Trophoblast cell (in vitro differentiated cells and primary cell): ENCODE measurements around the gene HECTD4.

Source experiments
- DNase-seq, 2 donors: peaks; one replicate each; pipeline ENCODE4 v3.0.0-alpha.2; 2016
- H2AFZ ChIP-seq: 2 replicates; pipeline ENCODE4 v1.6.1; 2013; ENCODE audit warnings: low read length, moderate library complexity, mild to moderate bottlenecking; ENCODE audit not compliant: insufficient read depth, poor library complexity
- H2AK5ac ChIP-seq: 2 replicates; pipeline ENCODE4 v1.6.1; 2013; ENCODE audit warnings: mild to moderate bottlenecking, low read length
- H2BK120ac ChIP-seq: 2 replicates; pipeline ENCODE4 v1.6.1; 2013; ENCODE audit warnings: low read length, mild to moderate bottlenecking, moderate library complexity; ENCODE audit not compliant: insufficient read depth, poor library complexity
- H2BK12ac ChIP-seq: 2 replicates; pipeline ENCODE4 v1.6.1; 2013; ENCODE audit warnings: mild to moderate bottlenecking, low read length, moderate library complexity
- H2BK5ac ChIP-seq: 2 replicates; pipeline ENCODE4 v1.6.1; 2013; ENCODE audit warnings: low read length, low read depth, moderate library complexity, mild to moderate bottlenecking; ENCODE audit not compliant: poor library complexity
- H3K14ac ChIP-seq: 2 replicates; pipeline ENCODE4 v1.6.1; 2013; ENCODE audit warnings: mild to moderate bottlenecking, low read length
- H3K18ac ChIP-seq: 2 replicates; pipeline ENCODE4 v1.6.1; 2013; ENCODE audit warnings: mild to moderate bottlenecking, low read length
- H3K23ac ChIP-seq: 2 replicates; pipeline ENCODE4 v1.6.1; 2013; ENCODE audit warnings: low read length
- H3K27ac ChIP-seq: 2 replicates; pipeline ENCODE4 v1.5.1; 2013; ENCODE audit warnings: low read depth, mild to moderate bottlenecking, inconsistent platforms, low read length, moderate library complexity
- H3K27me3 ChIP-seq: 2 replicates; pipeline ENCODE4 v1.6.1; 2013; ENCODE audit warnings: inconsistent platforms, mild to moderate bottlenecking, low read length, moderate library complexity; ENCODE audit not compliant: insufficient read depth
- H3K36me3 ChIP-seq, 2 experiments: 1 replicate in 1 of 2; 2 replicates in 1 of 2; pipeline ENCODE4 v1.6.1; 2013; ENCODE audit warnings: low read length in 2 of 2, mild to moderate bottlenecking in 2 of 2, moderate library complexity in 1 of 2; ENCODE audit not compliant: insufficient read depth in 2 of 2, control insufficient read depth in 1 of 2
- H3K4ac ChIP-seq: 2 replicates; pipeline ENCODE4 v1.6.1; 2013; ENCODE audit warnings: low read depth, mild to moderate bottlenecking, low read length, moderate library complexity
- H3K4me1 ChIP-seq, 2 experiments: 1 replicate in 1 of 2; 2 replicates in 1 of 2; pipeline ENCODE4 v1.6.1; 2013; ENCODE audit warnings: low read length in 2 of 2, mild to moderate bottlenecking in 2 of 2, moderate library complexity in 1 of 2; ENCODE audit not compliant: insufficient read depth in 2 of 2, control insufficient read depth in 1 of 2
- H3K4me2 ChIP-seq: 2 replicates; pipeline ENCODE4 v1.6.1; 2013; ENCODE audit warnings: inconsistent platforms, mild to moderate bottlenecking, low read length, moderate library complexity
- H3K4me3 ChIP-seq: 2 replicates; pipeline ENCODE4 v1.5.1; 2013; ENCODE audit warnings: mild to moderate bottlenecking, low read depth, low read length, inconsistent platforms
- H3K79me1 ChIP-seq: one replicate; pipeline ENCODE4 v1.6.1; 2013; ENCODE audit warnings: low read length
- H3K79me2 ChIP-seq: 2 replicates; pipeline ENCODE4 v1.6.1; 2013; ENCODE audit warnings: low read length, mild to moderate bottlenecking; ENCODE audit not compliant: control insufficient read depth, insufficient read depth, poor library complexity
- H3K9ac ChIP-seq: 2 replicates; pipeline ENCODE4 v1.6.1; 2013; ENCODE audit warnings: mild to moderate bottlenecking, low read length
- H3K9me3 ChIP-seq: 2 replicates; pipeline ENCODE4 v1.6.1; 2013; ENCODE audit warnings: low read depth, mild to moderate bottlenecking, control low read depth, inconsistent platforms, low read length; ENCODE audit not compliant: insufficient read depth
- H4K12ac ChIP-seq: 2 replicates; pipeline ENCODE4 v1.6.1; 2013; ENCODE audit warnings: low read depth, mild to moderate bottlenecking, low read length, moderate library complexity
- H4K8ac ChIP-seq: 2 replicates; pipeline ENCODE4 v1.6.1; 2013; ENCODE audit warnings: low read depth, mild to moderate bottlenecking, low read length, moderate library complexity
- H4K91ac ChIP-seq: one replicate; pipeline ENCODE4 v1.6.1; 2013; ENCODE audit warnings: low read depth, mild to moderate bottlenecking, low read length, moderate library complexity
- WGBS: extraction: QIAGEN DNeasy Blood & Tissue Kit; methylation state at CpG from one replicate; pipeline ENCODE4 v1.1.7; 2013; ENCODE audit warnings: missing lambda C conversion rate; ENCODE audit not compliant: insufficient read length, insufficient coverage; ENCODE audit errors: extremely low coverage; 5-methylcytosine and 5-hydroxymethylcytosine counted together

Gene HECTD4

GRCh38 chr12:112321245-112321644, 61.0 kb downstream of the HECTD4 start:
- no peaks in the 10 kb centered on the region for H3K79me1 ChIP-seq
- no peak overlapping the region for H2BK5ac ChIP-seq
- H3K27ac ChIP-seq: no peak overlapping the region
- no peak overlapping the region for H2BK120ac ChIP-seq
- no peak overlapping the region for H2BK12ac ChIP-seq
- H3K14ac ChIP-seq: no peak overlapping the region
- H3K9me3 ChIP-seq: no peaks in the 10 kb centered on the region
- no peak overlapping the region for H2AK5ac ChIP-seq
- no peak overlapping the region for H3K4me3 ChIP-seq
- no peak overlapping the region for H4K12ac ChIP-seq
- H3K4ac ChIP-seq: no peak overlapping the region
- H3K4me1 ChIP-seq: no peaks in the 10 kb centered on the region
- H3K27me3 ChIP-seq: no peaks in the 10 kb centered on the region
- no peak overlapping the region for H3K4me2 ChIP-seq
- no peak overlapping the region for H3K18ac ChIP-seq
- H3K79me2 ChIP-seq: no peaks in the 10 kb centered on the region
- H2AFZ ChIP-seq: no peak overlapping the region
- H3K23ac ChIP-seq: no peak overlapping the region
- no peak overlapping the region for H4K91ac ChIP-seq
- no peak overlapping the region for H4K8ac ChIP-seq
- no peak for DNase-seq
- peaks cover 0 to 5% of the 10 kb centered on the region in 2 experiments for H3K36me3 ChIP-seq
- H3K9ac ChIP-seq: no peak overlapping the region

GRCh38 chr12:112319395-112319794, 62.8 kb downstream of the HECTD4 start:
- no peak overlapping the region for H2AFZ ChIP-seq
- H3K79me2 ChIP-seq: no peaks in the 10 kb centered on the region
- no peak overlapping the region for H3K4me2 ChIP-seq
- no peak overlapping the region for H3K14ac ChIP-seq
- no peak overlapping the region for H2AK5ac ChIP-seq
- no peak overlapping the region for H2BK5ac ChIP-seq
- H4K91ac ChIP-seq: no peak overlapping the region
- H2BK120ac ChIP-seq: no peak overlapping the region
- no peak overlapping the region for H4K8ac ChIP-seq
- no peaks in the 10 kb centered on the region for H3K79me1 ChIP-seq
- H3K9ac ChIP-seq: no peak overlapping the region
- H3K27ac ChIP-seq: no peak overlapping the region
- H3K23ac ChIP-seq: no peak overlapping the region
- DNase-seq: peak in 1 of 2 donors; percentile 21
- H3K4me3 ChIP-seq: no peak overlapping the region
- H3K27me3 ChIP-seq: no peaks in the 10 kb centered on the region
- no peak overlapping the region for H4K12ac ChIP-seq
- H3K9me3 ChIP-seq: no peaks in the 10 kb centered on the region
- no peak overlapping the region for H3K4ac ChIP-seq
- H2BK12ac ChIP-seq: no peak overlapping the region
- no peak overlapping the region for H3K18ac ChIP-seq
- peaks cover 0 to 5% of the 10 kb centered on the region in 2 experiments for H3K36me3 ChIP-seq
- no CpG with 5 or more reads among the region's 12 CpGs for WGBS
- no peaks in the 10 kb centered on the region for H3K4me1 ChIP-seq

- peaks cover 4 to 8% of the 10 kb centered on the region in 2 experiments for H3K36me3 ChIP-seq
- H3K4me2 ChIP-seq: no peak overlapping the region
- no peak overlapping the region for H3K4me3 ChIP-seq
- H3K79me2 ChIP-seq: no peaks in the 10 kb centered on the region
- no peaks in the 10 kb centered on the region for H3K4me1 ChIP-seq
- H2BK12ac ChIP-seq: no peak overlapping the region
- no peaks in the 10 kb centered on the region for H3K9me3 ChIP-seq
- no peak overlapping the region for H3K14ac ChIP-seq
- no peak overlapping the region for H4K12ac ChIP-seq
- H3K23ac ChIP-seq: no peak overlapping the region
- no peak overlapping the region for H3K18ac ChIP-seq
- no CpG with 5 or more reads among the region's 6 CpGs for WGBS
- no peak overlapping the region for H2BK5ac ChIP-seq
- H2BK120ac ChIP-seq: no peak overlapping the region
- no peaks in the 10 kb centered on the region for H3K79me1 ChIP-seq
- no peak overlapping the region for H2AK5ac ChIP-seq
- no peak overlapping the region for H4K91ac ChIP-seq
- no peaks in the 10 kb centered on the region for H3K27me3 ChIP-seq
- H3K4ac ChIP-seq: no peak overlapping the region
- no peak overlapping the region for H3K9ac ChIP-seq
- H3K27ac ChIP-seq: no peak overlapping the region
- H2AFZ ChIP-seq: no peak overlapping the region
- no peak overlapping the region for H4K8ac ChIP-seq
- DNase-seq: peak; percentile 63 to 65
These were observed 64.8 kb downstream of the HECTD4 start for GRCh38 chr12:112317481-112317880.

- Histone ChIP-seq H3K9ac (no peak overlapping the region), H3K36me3 (peaks cover 4 to 8% of the 10 kb centered on the region in 2 experiments), H4K12ac (no peak overlapping the region), H3K9me3 (no peaks in the 10 kb centered on the region), H3K27me3 (no peaks in the 10 kb centered on the region), H3K79me2 (no peaks in the 10 kb centered on the region), H3K14ac (no peak overlapping the region), H2BK5ac (no peak overlapping the region), H2BK12ac (no peak overlapping the region), H3K4me2 (no peak overlapping the region), H3K79me1 (no peaks in the 10 kb centered on the region), H4K91ac (no peak overlapping the region), H3K4me1 (no peaks in the 10 kb centered on the region), H3K4ac (no peak overlapping the region), H3K4me3 (no peak overlapping the region), H2BK120ac (no peak overlapping the region), H3K23ac (no peak overlapping the region), H3K27ac (no peak overlapping the region), H4K8ac (no peak overlapping the region), H2AK5ac (no peak overlapping the region), H2AFZ (no peak overlapping the region), H3K18ac (no peak overlapping the region)
- DNase-seq: peak; percentile 8 to 42
- WGBS: no CpG with 5 or more reads among the region's 7 CpGs
These were observed 67.2 kb downstream of the HECTD4 start for GRCh38 chr12:112314981-112315380.
